GM23338 (cell line): ENCODE measurements around the gene ZFR. TPM values are rescaled to one million over a fixed set of nuclear protein-coding genes. Genes with fewer than 3 reads are reported as not detected.

Experiments
- ATAC-seq: fragments of 200-7000 bp; cut with Tn5 transposase; 3 replicates; pipeline ENCODE4 v1.9.1; 2020
- DNase-seq: peaks from one replicate; pipeline ENCODE4 v3.0.0-alpha.2; 2015; ENCODE audit warnings: low spot score
- H2AFZ ChIP-seq: fragments of 200-600 bp; sonication (generic); 2 replicates; pipeline ENCODE4 v1.8.0; 2016; ENCODE audit warnings: antibody characterized with exemption, mild to moderate bottlenecking, moderate library complexity
- H3F3A ChIP-seq: fragments of 200-600 bp; sonication (generic); replicated peaks from 2 replicates; pipeline ENCODE4 v1.8.0; 2017; ENCODE audit warnings: antibody characterized with exemption, mixed run types, low read depth
- H3K27ac ChIP-seq: fragments of 200-600 bp; sonication (generic); 2 replicates; pipeline ENCODE4 v1.6.1; 2016; ENCODE audit warnings: low read depth
- H3K27me3 ChIP-seq: fragments of 200-600 bp; sonication (generic); 2 replicates; pipeline ENCODE4 v1.8.0; 2016; ENCODE audit warnings: mild to moderate bottlenecking, mixed run types, moderate library complexity; ENCODE audit not compliant: insufficient read depth
- H3K36me3 ChIP-seq: fragments of 200-600 bp; sonication (generic); 2 replicates; pipeline ENCODE4 v1.8.0; 2016; ENCODE audit warnings: mild to moderate bottlenecking; ENCODE audit not compliant: insufficient read depth
- H3K4me1 ChIP-seq: fragments of 200-600 bp; sonication (generic); 2 replicates; pipeline ENCODE4 v1.8.0; 2016; ENCODE audit warnings: mild to moderate bottlenecking, moderate library complexity; ENCODE audit not compliant: insufficient read depth
- H3K4me2 ChIP-seq: fragments of 200-600 bp; sonication (generic); 2 replicates; pipeline ENCODE4 v1.7.1; 2017; ENCODE audit warnings: mixed run types
- H3K4me3 ChIP-seq: fragments of 200-600 bp; sonication (generic); 2 replicates; pipeline ENCODE4 v1.6.1; 2016; ENCODE audit warnings: mixed run types
- H3K79me2 ChIP-seq: fragments of 200-600 bp; sonication (generic); replicated peaks from 2 replicates; pipeline ENCODE4 v1.8.0; 2017; ENCODE audit warnings: mild to moderate bottlenecking; ENCODE audit not compliant: insufficient read depth
- H3K9me2 ChIP-seq: fragments of 200-600 bp; sonication (generic); 2 replicates; pipeline ENCODE4 v1.8.0; 2017; ENCODE audit not compliant: insufficient read depth
- H4K20me1 ChIP-seq: fragments of 200-600 bp; sonication (generic); replicated peaks from 2 replicates; pipeline ENCODE4 v1.8.0; 2017; ENCODE audit warnings: mild to moderate bottlenecking; ENCODE audit not compliant: insufficient read depth
- H3K27ac Mint-ChIP-seq: 2 replicates; pipeline ENCODE4 v1.8.0; 2020; ENCODE audit warnings: inconsistent platforms, mild to moderate bottlenecking, moderate library complexity, mixed read lengths
- H3K27me3 Mint-ChIP-seq: 3 replicates; pipeline ENCODE4 v1.8.0; 2022; ENCODE audit warnings: low read depth, mild to moderate bottlenecking, moderate library complexity, mixed read lengths, inconsistent platforms; ENCODE audit not compliant: insufficient read depth, poor library complexity
- H3K36me3 Mint-ChIP-seq: 3 replicates; pipeline ENCODE4 v1.8.0; 2021; ENCODE audit warnings: low read depth, mild to moderate bottlenecking, inconsistent platforms, moderate library complexity, mixed read lengths
- H3K4me1 Mint-ChIP-seq: 3 replicates; pipeline ENCODE4 v1.8.0; 2020; ENCODE audit warnings: mild to moderate bottlenecking, inconsistent platforms, mixed read lengths
- H3K4me3 Mint-ChIP-seq: 3 replicates; pipeline ENCODE4 v1.8.0; 2021; ENCODE audit warnings: moderate library complexity, mild to moderate bottlenecking, inconsistent platforms, mixed read lengths
- H3K9me3 Mint-ChIP-seq: 3 replicates; pipeline ENCODE4 v1.8.0; 2020; ENCODE audit warnings: moderate library complexity, mild to moderate bottlenecking, inconsistent platforms, mixed read lengths
- CREB1 ChIP-seq: fragments of 250-450 bp; sonication (Bioruptor Pico); IDR thresholded peaks from 2 replicates; pipeline ENCODE4 v1.5.0; 2020; ENCODE audit warnings: low read depth, mild to moderate bottlenecking, moderate library complexity
- CTCF ChIP-seq, 2 experiments: fragments of 200-600 bp in 1 of 2; sonication (generic) in 1 of 2; conservative IDR thresholded peaks; 2 replicates each; pipeline versions ENCODE4 v1.5.1 to v1.6.1; 2016 to 2017; ENCODE audit warnings: antibody characterized with exemption in 2 of 2, low read depth in 2 of 2, mild to moderate bottlenecking in 2 of 2, moderate library complexity in 1 of 2
- ETS1 ChIP-seq: IDR thresholded peaks from 2 replicates; pipeline ENCODE4 v1.6.1; 2016; ENCODE audit warnings: antibody characterized with exemption
- EZH2 ChIP-seq: fragments of 200-600 bp; sonication (generic); IDR thresholded peaks from one replicate; pipeline ENCODE4 v1.8.0; 2017; ENCODE audit warnings: antibody characterized with exemption, mild to moderate bottlenecking, low read depth; ENCODE audit not compliant: unreplicated experiment
- EZH2phosphoT487 ChIP-seq: fragments of 200-600 bp; sonication (generic); IDR thresholded peaks from one replicate; pipeline ENCODE4 v1.8.1; 2018; ENCODE audit warnings: antibody characterized with exemption; ENCODE audit not compliant: unreplicated experiment
- JUNB ChIP-seq: IDR thresholded peaks from one replicate; pipeline ENCODE4 v1.6.1; 2016; ENCODE audit warnings: antibody characterized with exemption; ENCODE audit not compliant: unreplicated experiment
- NANOG ChIP-seq: IDR thresholded peaks from 2 replicates; pipeline ENCODE4 v1.6.1; 2016; ENCODE audit warnings: antibody characterized with exemption, borderline replicate concordance
- POLR2AphosphoS5 ChIP-seq: IDR thresholded peaks from 2 replicates; pipeline ENCODE4 v1.6.1; 2016; ENCODE audit warnings: antibody characterized with exemption, low read depth
- REST ChIP-seq: IDR thresholded peaks from one replicate; pipeline ENCODE4 v1.6.1; 2018; ENCODE audit warnings: antibody characterized with exemption; ENCODE audit not compliant: unreplicated experiment
- STAT1 ChIP-seq: IDR thresholded peaks from one replicate; pipeline ENCODE4 v1.6.1; 2016; ENCODE audit warnings: antibody characterized with exemption; ENCODE audit not compliant: unreplicated experiment
- ZNF114 ChIP-seq: fragments of 250-450 bp; sonication (Bioruptor Pico); IDR thresholded peaks from 2 replicates; pipeline ENCODE4 v1.5.0; 2020; ENCODE audit warnings: mild to moderate bottlenecking, moderate library complexity
- ZNF331 ChIP-seq: fragments of 250-450 bp; sonication (Bioruptor Pico); IDR thresholded peaks from 2 replicates; pipeline ENCODE4 v1.5.0; 2020; ENCODE audit warnings: low read depth, mild to moderate bottlenecking, moderate library complexity
- ZNF462 ChIP-seq: fragments of 250-450 bp; sonication (Bioruptor Pico); IDR thresholded peaks from 2 replicates; pipeline ENCODE4 v1.5.0; 2020; ENCODE audit warnings: mild to moderate bottlenecking, moderate library complexity
- polyA plus RNA-seq: library from polyadenylated mRNA; unstranded; fragments of >200 nt; fragmentation: Nextera tagmentation; extraction: Ambion mirVana; gene quantifications from 2 replicates; pipeline ENCODE4 v1.2.1, GENCODE V29; 2016
- total RNA-seq: library from RNA; depleted of rRNA; stranded (reverse); fragments of >200 nt; shearing (Covaris generic); gene quantifications from 2 replicates; pipeline ENCODE4 v1.2.3, GENCODE V29; 2014

The ZFR gene
- total and polyA plus RNA-seq, 2 experiments from 2014 or later = 92.4 to 103 TPM

GRCh38 chr5:32390819-32391591 is 53.5 kb downstream of the ZFR start:
- DNase-seq = no peak
- Mint-ChIP-seq H3K4me1 (no peaks in the 10 kb centered on the region), H3K36me3 (peaks cover 59% of the 10 kb centered on the region), H3K27ac (no peak overlapping the region), H3K4me3 (no peak overlapping the region), H3K9me3 (no peaks in the 10 kb centered on the region), H3K27me3 (peaks cover 1% of the 10 kb centered on the region)
- no peak overlapping the region for H3K4me2 ChIP-seq
- no peak for TF ChIP-seq ETS1
- TF ChIP-seq ZNF462 = no peak
- TF ChIP-seq JUNB = no peak
- no peak for TF ChIP-seq STAT1
- TF ChIP-seq POLR2AphosphoS5 = no peak
- no peak for TF ChIP-seq CTCF (conservative IDR thresholded peaks at IDR 0.05; ENCODE audit: low read depth in 2 of 2)
- no peak for TF ChIP-seq NANOG
- no peak for TF ChIP-seq EZH2
- TF ChIP-seq CREB1 (CRISPR knock-in tag) = no peak
- no peak for TF ChIP-seq REST
- TF ChIP-seq ZNF114 = no peak
- TF ChIP-seq EZH2phosphoT487 = no peak
- no peak for TF ChIP-seq ZNF331 (CRISPR knock-in tag)
- no peak overlapping the region for H2AFZ ChIP-seq
- H3K27ac ChIP-seq = no peak overlapping the region; the same call in 1 of the 2 replicates
- H3K79me2 ChIP-seq = no peaks in the 10 kb centered on the region; the same call in 1 of the 2 replicates
- H3K4me3 ChIP-seq = no peak overlapping the region
- ATAC-seq = no peak
- H3K27me3 ChIP-seq = no peaks in the 10 kb centered on the region
- H4K20me1 ChIP-seq = peaks cover 3% of the 10 kb centered on the region; the same call in 1 of the 2 replicates
- peaks cover 71% of the 10 kb centered on the region for H3K36me3 ChIP-seq
- no peaks in the 10 kb centered on the region for H3K4me1 ChIP-seq
- H3K9me2 ChIP-seq = no peaks in the 10 kb centered on the region
- no peaks in the 10 kb centered on the region for H3F3A ChIP-seq
